Adrenal gland (tissue), 12 donors: ENCODE measurements around the gene RBM33. TPM values are rescaled to one million over a fixed set of nuclear protein-coding genes. Genes with fewer than 3 reads are reported as not detected.

Source experiments
- DNase-seq, 7 donors: peaks; one replicate each; pipeline ENCODE4 v3.0.0-alpha.2; 2019 to 2020
- H3K27ac ChIP-seq, 5 donors: fragments of 200-600 bp; sonication (generic) in 4 of 5; 1 replicate in 3 of 5; 2 replicates in 2 of 5; pipeline versions ENCODE4 v1.5.1 to v1.8.0; 2016 to 2020; ENCODE audit warnings: mild to moderate bottlenecking in 1 of 5
- H3K27me3 ChIP-seq: fragments of 200-600 bp; 2 replicates; pipeline ENCODE4 v1.8.0; 2021
- H3K36me3 ChIP-seq, 2 donors: fragments of 200-600 bp; replicated peaks in 1 of 2; 1 replicate in 1 of 2; 2 replicates in 1 of 2; pipeline versions ENCODE4 v1.5.1 to v1.8.0; 2018 to 2022
- H3K4me1 ChIP-seq, 2 donors: fragments of 200-600 bp; replicated peaks in 1 of 2; 1 replicate in 1 of 2; 2 replicates in 1 of 2; pipeline versions ENCODE4 v1.5.1 to v1.8.0; 2018 to 2021
- H3K4me3 ChIP-seq, 4 donors: fragments of 200-600 bp; sonication (generic) in 3 of 4; one replicate each; pipeline ENCODE4 v1.5.1; 2016 to 2018
- H3K9me3 ChIP-seq, 3 donors: fragments of 200-600 bp; sonication (generic) in 1 of 3; replicated peaks in 1 of 3; 1 replicate in 2 of 3; 2 replicates in 1 of 3; pipeline versions ENCODE4 v1.5.1 to v1.8.0; 2016 to 2021
- POLR2A ChIP-seq, 2 donors: fragments of 450-650 bp; IDR thresholded peaks; one replicate each; pipeline ENCODE4 v1.6.1; 2017; ENCODE audit warnings: antibody characterized with exemption in 2 of 2, mild to moderate bottlenecking in 2 of 2, moderate library complexity in 1 of 2
- whole genome bisulfite sequencing, 4 donors: extraction: QIAGEN DNeasy Blood & Tissue Kit in 2 of 4; methylation state at CpG; one replicate each; pipeline versions ENCODE4 v1.1.5 to v1.1.7; 2013 to 2017; 5-methylcytosine and 5-hydroxymethylcytosine counted together
- intact Hi-C, 2 donors: fragments of 100-400 bp; cut with DNase I; formaldehyde crosslinking; loops; one replicate each; pipeline versions ENCODE4 v1.14.1 to v1.15.0; 2022 to 2023
- polyA plus RNA-seq, 3 donors: library from polyadenylated mRNA; stranded (reverse); fragments of 200-250 nt in 2 of 3; fragments of 350-450 nt in 1 of 3; fragmentation: Illumina TruSeq in 1 of 3; extraction: RNeasy Lipid Tissue Mini Kit (QIAGEN cat#74804) in 1 of 3; gene quantifications; one replicate each; pipeline ENCODE4 v1.2.3, GENCODE V29; 2013 to 2014
- total RNA-seq, 9 donors: library from RNA; depleted of rRNA in 4 of 9; stranded (reverse); fragments of >200 nt in 4 of 9; fragments of 120-200 nt in 1 of 9; fragmentation: NEBNext Ultra II Directional in 1 of 9; extraction: Animal tissue kit (Norgen Biotek cat#: 25700) in 1 of 9; gene quantifications; one replicate each; pipeline versions ENCODE4 v1.1.0 to v1.2.4, GENCODE V29; 2013 to 2023
- TF ChIP-seq, protein P1 (sequence below), 6 experiments: fragments of 450-650 bp in 4 of 6; fragments of 200-600 bp in 2 of 6; sonication (generic) in 1 of 6; IDR thresholded peaks; 1 replicate in 5 of 6; 2 replicates in 1 of 6; pipeline versions ENCODE4 v1.5.1 to v1.8.0; 2016 to 2021; ENCODE audit warnings: antibody characterized with exemption in 6 of 6, mild to moderate bottlenecking in 2 of 6, moderate library complexity in 1 of 6
- donor health status: healthy with polysubstance abuse.
- donor health status: Bipolar disorder and iron deficiency.
- donor health status: DM: yes; HTN: yes; CAD: no.
- donor health status: DM: no; HTN: no; CAD: no.
- donor health status: DM: no; HTN: no; CAD: no.
- donor health status: DM: yes; HTN: yes; CAD: no.

The RBM33 gene
- total and polyA plus RNA-seq, 12 donors, result 10.3 to 57.1 (median 36.9) TPM

DNA sequence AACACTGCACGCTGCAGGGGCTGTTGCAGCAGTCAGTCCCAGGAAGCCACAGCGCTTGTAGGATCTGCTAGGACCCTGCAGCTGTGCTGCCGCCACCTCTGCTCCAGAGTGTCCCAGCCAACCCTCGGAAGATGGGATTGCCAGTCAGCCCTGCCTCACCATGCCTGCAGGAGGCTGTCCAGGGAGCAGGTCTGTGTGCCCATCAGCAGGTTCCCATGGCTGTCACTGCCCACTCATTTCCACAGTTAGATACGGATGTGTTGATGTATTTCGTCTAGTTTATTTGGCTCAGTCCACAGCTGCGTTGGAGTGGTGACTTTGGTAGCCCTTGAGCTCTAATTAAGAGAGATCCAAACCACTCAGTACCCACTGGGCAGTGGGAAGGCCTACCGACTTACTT is 132.1 kb downstream of the RBM33 start:
- Histone ChIP-seq H3K27ac (no peak overlapping the region), H3K4me1 (no peaks in the 10 kb centered on the region), H3K27me3 (no peaks in the 10 kb centered on the region), H3K36me3 (peaks cover 0 to 45% of the 10 kb centered on the region in 2 donors), H3K9me3 (no peaks in the 10 kb centered on the region), H3K4me3 (no peak overlapping the region)
- peak in 2 of 7 donors; percentile 19 to 41 for DNase-seq
- TF ChIP-seq POLR2A (IDR thresholded peaks at IDR 0.05), result no peak
- TF ChIP-seq, protein P1, sequence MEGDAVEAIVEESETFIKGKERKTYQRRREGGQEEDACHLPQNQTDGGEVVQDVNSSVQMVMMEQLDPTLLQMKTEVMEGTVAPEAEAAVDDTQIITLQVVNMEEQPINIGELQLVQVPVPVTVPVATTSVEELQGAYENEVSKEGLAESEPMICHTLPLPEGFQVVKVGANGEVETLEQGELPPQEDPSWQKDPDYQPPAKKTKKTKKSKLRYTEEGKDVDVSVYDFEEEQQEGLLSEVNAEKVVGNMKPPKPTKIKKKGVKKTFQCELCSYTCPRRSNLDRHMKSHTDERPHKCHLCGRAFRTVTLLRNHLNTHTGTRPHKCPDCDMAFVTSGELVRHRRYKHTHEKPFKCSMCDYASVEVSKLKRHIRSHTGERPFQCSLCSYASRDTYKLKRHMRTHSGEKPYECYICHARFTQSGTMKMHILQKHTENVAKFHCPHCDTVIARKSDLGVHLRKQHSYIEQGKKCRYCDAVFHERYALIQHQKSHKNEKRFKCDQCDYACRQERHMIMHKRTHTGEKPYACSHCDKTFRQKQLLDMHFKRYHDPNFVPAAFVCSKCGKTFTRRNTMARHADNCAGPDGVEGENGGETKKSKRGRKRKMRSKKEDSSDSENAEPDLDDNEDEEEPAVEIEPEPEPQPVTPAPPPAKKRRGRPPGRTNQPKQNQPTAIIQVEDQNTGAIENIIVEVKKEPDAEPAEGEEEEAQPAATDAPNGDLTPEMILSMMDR (IDR thresholded peaks at IDR 0.05), result no peak
- intact Hi-C loops, result no loop called here
- WGBS, 4 donors, result 87 to 95% (median 93%) methylated on average over 4 to 8 of the region's 8 CpGs

DNA sequence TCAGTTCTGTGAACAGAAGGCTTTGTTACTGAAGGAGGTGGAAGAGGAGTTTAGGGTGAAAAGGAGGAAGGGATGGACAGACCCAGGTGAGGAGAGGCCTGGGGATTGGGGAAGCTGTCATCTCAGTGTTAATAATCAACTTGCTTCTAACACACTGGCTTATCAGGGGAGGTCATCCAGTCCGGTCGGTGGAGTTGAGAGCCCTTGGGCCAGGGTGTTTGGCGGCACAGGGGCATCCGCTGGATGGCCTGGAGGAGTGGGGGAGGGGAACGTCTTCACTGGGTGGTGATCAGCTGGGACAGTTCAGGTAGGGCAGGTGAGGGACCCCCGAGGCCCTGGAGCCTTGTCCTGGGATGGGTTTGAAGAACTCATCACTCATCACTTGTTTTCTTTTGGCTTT is 133.9 kb downstream of the RBM33 start:
- H3K27me3 ChIP-seq, result no peaks in the 10 kb centered on the region
- H3K4me1 ChIP-seq, result no peaks in the 10 kb centered on the region
- H3K9me3 ChIP-seq, result no peaks in the 10 kb centered on the region
- TF ChIP-seq, protein P1 (IDR thresholded peaks at IDR 0.05), result no peak
- no peak for TF ChIP-seq POLR2A (IDR thresholded peaks at IDR 0.05)
- 85 to 92% (median 85%) methylated on average over 6 of the region's 6 CpGs for WGBS, 4 donors
- peak in 2 of 7 donors; percentile 5 to 42 for DNase-seq
- no peak overlapping the region for H3K4me3 ChIP-seq
- peaks cover 0 to 44% of the 10 kb centered on the region in 2 donors for H3K36me3 ChIP-seq
- intact Hi-C loops, result no loop called here
- H3K27ac ChIP-seq, result no peak overlapping the region

DNA sequence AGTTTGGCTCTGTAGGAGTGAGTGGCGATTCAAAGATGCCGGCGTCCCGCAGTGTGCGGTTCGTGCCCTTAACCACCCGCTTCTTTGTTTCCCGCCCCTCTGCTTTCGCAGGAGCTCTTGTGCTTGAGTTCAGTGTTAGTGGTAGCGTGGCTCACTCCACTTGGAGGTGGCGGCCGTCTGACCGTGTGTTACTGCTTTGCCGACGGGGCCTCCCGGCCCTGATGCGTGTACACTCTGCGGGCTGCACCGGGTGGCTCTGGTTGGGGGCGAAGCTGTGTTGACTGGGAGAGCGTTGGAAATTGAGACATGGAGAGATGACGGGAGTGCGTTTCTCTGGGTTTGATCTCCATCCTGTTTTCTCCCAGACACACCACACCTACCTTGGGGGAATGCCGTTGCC is 136.4 kb downstream of the RBM33 start:
- intact Hi-C loops, result no loop called here
- no peak for TF ChIP-seq POLR2A (IDR thresholded peaks at IDR 0.05)
- TF ChIP-seq, protein P1 (IDR thresholded peaks at IDR 0.05), result no peak
- DNase-seq, result peak in 1 of 7 donors; percentile 19
- no peak overlapping the region for H3K4me3 ChIP-seq
- H3K36me3 ChIP-seq, result peaks cover 0 to 26% of the 10 kb centered on the region in 2 donors
- H3K27me3 ChIP-seq, result no peaks in the 10 kb centered on the region
- 94 to 97% (median 96%) methylated on average over 24 of the region's 24 CpGs for WGBS, 4 donors
- no peak overlapping the region for H3K27ac ChIP-seq
- no peaks in the 10 kb centered on the region for H3K9me3 ChIP-seq
- H3K4me1 ChIP-seq, result no peaks in the 10 kb centered on the region

DNA sequence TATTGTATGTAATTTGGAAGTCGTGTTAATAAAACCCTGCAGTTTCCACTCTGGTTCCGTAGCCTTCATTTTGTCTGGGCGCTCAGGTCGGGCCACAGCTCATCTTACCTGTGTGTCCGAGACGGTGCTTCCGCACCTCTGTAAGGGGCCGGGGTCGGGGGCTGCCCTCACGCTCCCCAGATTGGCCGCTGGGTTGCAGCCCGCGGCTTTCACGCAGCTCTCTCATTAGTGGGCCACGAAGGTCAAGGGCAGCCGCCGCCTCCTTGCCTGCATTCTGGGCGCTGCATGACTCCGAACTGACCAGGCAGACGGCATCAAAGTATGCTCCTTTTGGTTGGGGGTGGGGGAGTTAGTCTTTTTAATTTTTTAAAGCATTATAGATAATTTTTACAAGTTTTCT is 137.0 kb downstream of the RBM33 start:
- H3K9me3 ChIP-seq, result no peaks in the 10 kb centered on the region
- H3K4me1 ChIP-seq, result no peaks in the 10 kb centered on the region
- 88 to 93% (median 89%) methylated on average over 20 of the region's 20 CpGs for WGBS, 4 donors
- intact Hi-C loops, result no loop called here
- TF ChIP-seq POLR2A (IDR thresholded peaks at IDR 0.05), result no peak
- TF ChIP-seq, protein P1 (IDR thresholded peaks at IDR 0.05), result no peak
- DNase-seq, result peak in 2 of 7 donors; percentile 7 to 21
- peaks cover 0 to 21% of the 10 kb centered on the region in 2 donors for H3K36me3 ChIP-seq
- H3K27me3 ChIP-seq, result no peaks in the 10 kb centered on the region
- H3K4me3 ChIP-seq, result no peak overlapping the region
- no peak overlapping the region for H3K27ac ChIP-seq
